Mononuclear cell (primary cell): Measurements from ENCODE around the gene SLC26A6. TPM values are rescaled to one million over a fixed set of nuclear protein-coding genes. Genes with fewer than 3 reads are reported as not detected.

Experiments used
- H3K27me3 ChIP-seq: 2 replicates; pipeline ENCODE4 v1.6.0; 2011; ENCODE audit warnings: low read length, control low read depth; ENCODE audit not compliant: insufficient read depth
- H3K4me1 ChIP-seq: 2 replicates; pipeline ENCODE4 v1.5.1; 2011; ENCODE audit warnings: mild to moderate bottlenecking, low read length, control low read depth; ENCODE audit not compliant: insufficient read depth
- H3K4me3 ChIP-seq: 2 replicates; pipeline ENCODE4 v1.5.1; 2011; ENCODE audit warnings: mild to moderate bottlenecking, low read length, moderate library complexity
- H3K9me3 ChIP-seq: 2 replicates; pipeline ENCODE4 v1.5.1; 2011; ENCODE audit warnings: low read depth, mild to moderate bottlenecking, control low read depth, low read length
- total RNA-seq: library from RNA; depleted of rRNA; stranded (reverse); fragments of >200 nt; gene quantifications from one replicate; pipeline ENCODE4 v1.2.3, GENCODE V29; 2012

The SLC26A6 gene
- total RNA-seq, 1 donor: 8.4 TPM

DNA sequence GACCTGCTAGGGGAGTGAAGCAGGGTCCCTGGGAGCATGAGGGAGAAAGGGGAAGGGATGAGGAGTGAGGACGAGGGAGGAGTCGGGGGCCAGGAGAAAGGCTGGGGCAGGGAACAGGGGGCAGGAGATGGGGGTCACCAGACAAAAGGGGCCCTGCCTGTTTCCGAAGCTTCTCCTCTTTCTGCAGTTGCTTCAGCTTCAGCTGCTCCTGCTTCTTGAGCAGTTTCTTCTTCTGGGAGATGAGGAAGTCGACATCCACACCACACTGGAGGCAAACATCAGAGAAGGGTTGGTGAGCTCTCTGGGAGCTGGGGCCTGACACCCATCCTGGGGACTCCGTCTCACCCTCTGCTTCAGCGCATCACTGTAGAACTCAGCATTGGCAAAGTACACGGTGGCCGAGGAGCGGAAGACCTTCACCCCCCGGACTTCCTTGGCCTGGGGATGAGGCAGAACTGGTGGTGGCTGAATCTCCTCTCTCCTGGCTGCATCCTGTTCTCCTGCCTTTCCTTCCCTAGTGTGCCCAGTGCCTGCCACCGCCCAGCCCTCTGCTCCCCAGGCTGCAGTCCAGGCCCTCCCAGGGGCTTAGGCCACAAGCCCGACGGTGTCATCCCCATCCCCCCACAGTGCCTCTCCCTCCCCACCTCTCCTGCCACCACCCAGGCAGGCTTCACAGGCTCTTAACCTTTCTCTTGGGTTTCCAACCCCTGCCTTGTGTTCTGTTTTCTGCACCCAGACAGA, 6.8 kb downstream of the SLC26A6 start:
- H3K4me3 ChIP-seq: no peak overlapping the region
- H3K9me3 ChIP-seq: no peaks in the 10 kb centered on the region
- no peaks in the 10 kb centered on the region for H3K27me3 ChIP-seq
- H3K4me1 ChIP-seq: peaks cover 6% of the 10 kb centered on the region

DNA sequence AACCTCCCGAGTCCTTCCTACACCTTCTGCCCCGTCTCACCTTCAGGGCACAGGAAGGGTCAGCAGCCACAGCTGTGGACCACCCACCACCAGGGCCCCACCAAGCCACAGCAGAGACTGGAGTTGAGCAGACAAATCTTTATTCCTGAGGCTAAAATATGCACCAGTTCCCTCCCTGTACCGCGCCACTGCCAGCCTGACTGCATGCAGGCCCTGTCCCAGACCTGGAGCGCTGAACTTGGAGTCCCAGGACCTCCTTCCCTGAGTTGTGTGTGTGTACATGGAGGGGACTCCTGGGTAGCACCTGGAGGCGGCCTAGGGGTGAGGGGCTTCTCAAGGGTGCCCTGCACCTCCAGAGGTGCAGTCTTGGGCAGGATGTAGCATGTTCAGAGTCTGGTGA, 9.7 kb downstream of the SLC26A6 start:
- Histone ChIP-seq H3K27me3 (no peaks in the 10 kb centered on the region), H3K4me3 (no peak overlapping the region), H3K4me1 (peaks cover 6% of the 10 kb centered on the region), H3K9me3 (no peaks in the 10 kb centered on the region)

DNA sequence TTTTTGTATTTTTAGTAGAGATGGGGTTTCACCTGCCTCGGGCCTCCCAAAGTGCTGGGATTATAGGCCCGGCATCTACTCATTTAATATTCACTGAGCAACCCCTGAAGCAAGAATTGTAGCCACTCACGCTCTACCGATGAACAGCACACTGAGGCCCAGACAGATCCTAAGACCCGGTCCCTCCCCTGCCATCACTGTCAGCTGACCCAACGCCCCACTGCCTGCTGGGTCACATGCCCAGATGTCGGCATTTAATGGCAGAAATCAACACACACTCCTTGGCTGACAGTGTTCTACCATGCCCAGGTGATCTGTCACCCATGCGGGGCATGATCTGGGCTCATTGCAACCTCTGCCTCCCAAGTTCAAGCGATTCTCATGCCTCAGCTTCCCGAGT, 10.5 kb downstream of the SLC26A6 start:
- Histone ChIP-seq H3K4me1 (peaks cover 6% of the 10 kb centered on the region), H3K27me3 (no peaks in the 10 kb centered on the region), H3K4me3 (no peak overlapping the region), H3K9me3 (no peaks in the 10 kb centered on the region)

DNA sequence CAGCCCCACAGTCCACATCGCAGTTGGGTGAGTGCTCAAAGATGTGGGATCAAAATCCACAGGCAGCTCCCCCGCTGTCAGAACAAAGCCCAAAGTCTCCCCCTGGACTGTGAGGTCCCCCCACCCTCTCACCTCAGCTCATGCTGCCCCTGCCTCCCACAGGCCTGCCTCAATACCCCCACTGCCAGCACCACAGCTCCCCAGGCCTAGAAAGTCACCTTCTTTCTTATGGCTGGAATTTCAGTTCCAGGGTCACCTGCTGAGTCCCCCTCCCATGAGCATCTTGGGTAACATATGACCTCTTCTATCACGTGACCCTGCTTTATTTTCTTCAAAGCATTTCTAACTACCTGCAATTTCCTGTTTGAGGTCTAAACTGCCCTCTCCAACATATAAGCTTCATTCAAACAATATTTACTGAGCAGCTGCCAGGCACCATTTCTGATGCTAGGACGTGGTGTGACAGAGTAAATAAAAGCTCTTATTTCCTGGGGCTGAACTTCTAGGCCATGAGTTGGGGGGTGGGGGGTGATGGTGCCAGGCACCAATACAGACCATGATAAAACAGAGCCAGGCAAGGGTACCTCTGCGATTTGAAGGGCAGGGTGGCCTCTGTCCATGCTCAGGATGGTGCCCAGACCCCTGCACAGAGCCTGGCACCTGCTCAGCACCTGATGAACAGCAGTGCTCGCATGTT, 11.3 kb downstream of the SLC26A6 start:
- Histone ChIP-seq H3K4me1 (peaks cover 6% of the 10 kb centered on the region), H3K27me3 (no peaks in the 10 kb centered on the region), H3K4me3 (no peak overlapping the region), H3K9me3 (no peaks in the 10 kb centered on the region)

DNA sequence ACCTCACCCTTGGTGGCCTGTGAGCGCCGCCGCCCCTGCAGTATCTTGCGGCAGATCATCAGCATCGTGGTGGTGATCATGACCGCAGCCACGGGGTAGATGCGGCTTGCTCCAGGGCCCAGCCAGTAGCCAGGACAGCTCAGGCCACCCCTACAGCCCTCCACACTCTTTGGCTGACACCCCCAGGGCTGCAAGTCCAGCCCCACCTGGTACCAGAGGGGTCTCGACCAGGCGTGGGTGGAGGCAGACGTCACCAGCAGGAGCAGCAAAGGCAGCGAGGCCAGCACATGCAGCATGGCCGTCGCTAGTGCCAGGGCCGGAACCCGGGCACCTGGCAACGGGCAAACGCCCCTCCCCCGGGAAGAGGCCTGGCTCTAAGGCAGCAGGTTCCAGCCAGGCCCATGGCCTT, 13.8 kb downstream of the SLC26A6 start, which contains the start of gene TMEM89:
TSS of gene TMEM89 (minus strand) at position 309 of the 409 bp plus-strand sequence. CDS start at position 296, 13 bp downstream.
- Histone ChIP-seq H3K9me3 (peaks cover 16% of the 10 kb centered on the region), H3K4me1 (peaks cover 6% of the 10 kb centered on the region), H3K27me3 (no peaks in the 10 kb centered on the region), H3K4me3 (no peak within 1 kb of the TSS)

DNA sequence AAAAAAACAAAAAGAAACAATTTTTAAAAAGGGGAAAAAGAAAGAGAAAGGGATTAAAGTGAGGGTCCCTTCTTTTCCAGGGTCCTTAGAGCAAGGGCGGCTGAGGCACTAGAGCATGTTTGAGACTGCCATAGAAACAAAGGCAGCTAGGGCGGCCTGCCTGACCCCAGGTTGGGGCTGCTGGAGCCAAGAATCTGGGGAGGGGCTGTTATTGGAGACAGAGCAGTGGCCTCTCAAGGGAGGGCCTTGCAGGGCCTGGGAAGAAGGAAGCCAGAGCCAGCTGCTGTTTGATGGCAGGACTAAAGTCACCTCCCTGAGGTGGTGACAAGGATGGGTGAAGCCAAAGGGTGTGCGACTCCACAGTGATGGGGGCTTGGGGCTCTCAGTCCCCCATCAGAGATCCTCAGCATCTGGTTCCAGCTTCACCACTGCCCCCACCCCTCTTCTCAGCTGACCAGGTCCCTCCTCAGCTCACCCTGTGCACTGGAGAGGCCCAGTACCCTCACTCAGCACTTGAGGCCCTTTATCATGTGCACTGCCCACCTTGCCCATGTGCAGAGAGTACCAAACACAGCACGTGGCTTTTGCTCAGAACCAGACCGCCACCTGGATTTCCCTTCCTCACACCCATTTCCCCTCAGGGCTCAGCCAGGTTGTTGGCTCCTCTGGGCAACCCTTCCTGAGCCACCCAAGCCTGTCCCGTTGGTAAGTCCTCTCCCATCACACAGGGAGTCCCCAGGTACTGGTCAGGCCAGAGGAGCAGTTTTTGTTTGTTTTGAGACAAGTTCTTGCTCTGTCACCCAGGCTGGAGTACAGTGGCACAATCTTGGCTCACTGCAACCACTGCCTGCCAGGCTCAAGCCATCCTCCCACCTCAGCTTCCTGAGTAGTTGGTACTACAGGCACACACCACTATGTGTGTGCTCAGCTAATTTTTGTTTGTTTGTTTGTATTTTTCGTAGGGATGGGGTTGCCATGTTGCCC, 15.4 kb downstream of the SLC26A6 start:
- H3K27me3 ChIP-seq: no peaks in the 10 kb centered on the region
- peaks cover 16% of the 10 kb centered on the region for H3K9me3 ChIP-seq
- H3K4me3 ChIP-seq: no peak overlapping the region
- peaks cover 8% of the 10 kb centered on the region for H3K4me1 ChIP-seq

DNA sequence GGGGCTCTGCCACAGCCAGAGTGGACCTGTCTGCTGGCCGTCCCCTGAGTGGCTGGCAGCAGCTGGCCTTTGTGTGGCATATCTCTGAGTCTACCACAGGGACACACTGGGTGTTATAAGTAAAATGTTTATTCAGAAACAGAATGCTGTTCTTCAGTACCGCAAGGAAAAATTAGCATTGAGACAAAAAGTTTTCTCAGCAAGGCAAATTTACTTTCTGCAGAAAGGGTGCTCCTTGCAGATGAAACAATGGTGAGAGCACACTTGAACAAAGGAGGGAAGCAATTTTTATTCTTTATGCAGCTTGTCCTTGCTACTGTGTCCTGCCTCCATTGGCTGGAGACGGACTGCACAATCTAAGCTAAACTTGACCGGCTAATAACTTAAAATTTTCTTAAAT, 17.7 kb downstream of the SLC26A6 start:
- Histone ChIP-seq H3K27me3 (no peaks in the 10 kb centered on the region), H3K4me1 (peaks cover 15% of the 10 kb centered on the region), H3K9me3 (peaks cover 16% of the 10 kb centered on the region), H3K4me3 (no peak overlapping the region)

DNA sequence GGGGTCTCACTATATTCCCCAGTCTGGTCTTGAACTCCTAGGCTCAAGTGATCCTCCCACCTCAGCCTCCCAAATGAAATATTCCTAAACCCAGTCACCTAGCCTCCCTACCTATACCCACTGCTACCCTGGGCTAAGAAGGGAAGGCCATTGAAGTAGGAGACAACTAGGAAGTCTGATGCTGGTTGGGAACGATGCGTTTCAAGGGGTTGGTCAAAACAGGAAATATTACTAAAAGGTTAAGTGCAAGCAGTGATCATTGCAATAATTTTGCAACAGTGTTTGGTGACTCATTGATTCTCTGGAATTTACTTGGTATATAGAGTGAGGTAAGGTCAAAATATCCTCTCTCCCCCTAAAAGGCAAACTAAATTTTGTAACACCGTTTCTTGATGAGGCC, 21.2 kb downstream of the SLC26A6 start:
- peaks cover 16% of the 10 kb centered on the region for H3K9me3 ChIP-seq
- H3K4me1 ChIP-seq: peaks cover 22% of the 10 kb centered on the region
- no peaks in the 10 kb centered on the region for H3K27me3 ChIP-seq
- no peak overlapping the region for H3K4me3 ChIP-seq

DNA sequence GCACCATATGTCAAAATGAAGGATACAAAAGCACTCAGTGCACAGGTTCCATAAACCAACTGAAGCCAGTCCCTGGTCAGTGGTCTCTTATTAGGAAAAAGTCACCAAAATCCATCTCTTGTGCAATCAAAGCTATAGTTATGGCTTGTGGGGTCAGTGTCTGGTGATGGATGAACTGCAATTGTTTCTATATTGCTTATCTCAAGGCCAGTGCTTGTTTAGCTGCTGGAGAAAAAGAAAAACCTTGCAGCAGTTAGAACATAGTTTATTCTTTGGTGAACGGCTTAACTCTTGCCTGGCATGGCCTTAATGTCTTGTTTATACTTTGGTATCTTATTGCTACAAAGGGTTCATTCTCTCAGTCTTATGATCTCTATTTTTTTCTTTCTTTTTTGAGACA, 23.0 kb downstream of the SLC26A6 start:
- Histone ChIP-seq H3K4me1 (peaks cover 34% of the 10 kb centered on the region), H3K27me3 (no peaks in the 10 kb centered on the region), H3K4me3 (no peak overlapping the region), H3K9me3 (peaks cover 4% of the 10 kb centered on the region)

DNA sequence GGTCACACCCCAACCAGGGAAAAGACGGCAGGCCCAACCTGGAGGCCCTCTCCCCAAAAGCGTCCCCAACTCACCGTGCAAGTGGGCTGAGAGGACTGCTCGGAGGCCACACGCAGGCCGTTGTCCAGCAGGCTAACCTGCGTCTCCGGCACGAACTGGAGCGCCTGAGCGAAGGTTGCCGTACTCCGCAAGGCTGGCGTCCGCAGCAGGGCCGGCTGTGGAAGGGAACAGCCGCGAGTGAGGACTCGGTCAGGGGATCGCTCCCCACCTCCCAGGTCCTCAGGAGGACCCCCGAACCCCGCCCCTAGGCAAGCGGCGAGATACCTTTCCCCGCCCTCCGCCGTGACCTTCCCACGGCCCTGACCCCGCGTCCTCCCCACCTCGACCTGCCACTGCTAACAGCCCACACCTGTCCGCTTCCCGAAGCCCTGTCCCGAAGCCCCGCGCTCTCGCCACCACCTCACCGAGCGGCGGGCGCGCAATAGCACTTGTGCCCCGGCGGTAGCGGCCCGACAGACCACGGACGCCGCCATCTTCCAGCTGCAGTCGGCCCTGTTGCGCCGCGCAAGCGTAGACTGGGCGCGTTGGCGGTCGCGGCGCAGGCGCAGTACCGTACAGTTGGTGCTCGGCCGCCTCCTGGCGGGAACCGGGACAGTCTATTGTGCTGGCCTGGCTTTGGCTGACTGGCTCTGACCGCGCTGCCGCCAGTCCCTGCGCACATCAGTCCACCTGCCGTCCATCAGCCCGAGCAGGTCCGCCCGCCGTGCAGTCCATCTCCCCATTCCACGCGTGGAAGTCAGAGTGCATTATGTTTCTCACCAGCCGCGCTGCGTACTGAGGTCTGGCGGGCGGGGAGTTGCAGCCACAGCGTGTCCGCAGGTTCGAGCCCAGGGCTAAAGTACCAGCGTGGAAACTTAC, 25.9 kb downstream of the SLC26A6 start, which contains the start of gene UQCRC1:
TSS of gene UQCRC1 (minus strand) at position 559 of the 918 bp plus-strand sequence. CDS start at position 533, 26 bp downstream.
- Histone ChIP-seq H3K4me1 (peaks cover 27% of the 10 kb centered on the region), H3K9me3 (no peaks in the 10 kb centered on the region), H3K27me3 (no peaks in the 10 kb centered on the region), H3K4me3 (peak within 1 kb of the TSS; percentile 87)

DNA sequence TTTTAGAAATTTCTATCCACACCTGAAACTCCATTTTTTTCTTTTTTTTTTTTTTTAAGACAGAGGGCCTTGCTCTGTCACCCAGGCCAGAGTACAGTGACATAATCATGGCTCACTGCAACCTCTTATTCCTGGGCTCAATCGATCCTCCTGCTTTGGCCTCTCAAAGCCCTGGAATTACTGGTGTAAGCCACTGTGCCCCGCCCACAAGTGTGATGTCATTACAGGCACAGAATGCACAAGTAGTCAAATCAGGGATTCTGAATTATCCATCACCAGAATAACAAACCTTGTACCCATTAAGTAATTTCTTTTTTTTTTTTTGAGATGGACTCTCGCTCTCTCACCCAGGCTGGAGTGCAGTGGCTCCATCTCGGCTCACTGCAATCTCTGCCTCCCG, 27.7 kb downstream of the SLC26A6 start:
- H3K4me1 ChIP-seq: peaks cover 19% of the 10 kb centered on the region
- no peaks in the 10 kb centered on the region for H3K27me3 ChIP-seq
- no peaks in the 10 kb centered on the region for H3K9me3 ChIP-seq
- H3K4me3 ChIP-seq: no peak overlapping the region

DNA sequence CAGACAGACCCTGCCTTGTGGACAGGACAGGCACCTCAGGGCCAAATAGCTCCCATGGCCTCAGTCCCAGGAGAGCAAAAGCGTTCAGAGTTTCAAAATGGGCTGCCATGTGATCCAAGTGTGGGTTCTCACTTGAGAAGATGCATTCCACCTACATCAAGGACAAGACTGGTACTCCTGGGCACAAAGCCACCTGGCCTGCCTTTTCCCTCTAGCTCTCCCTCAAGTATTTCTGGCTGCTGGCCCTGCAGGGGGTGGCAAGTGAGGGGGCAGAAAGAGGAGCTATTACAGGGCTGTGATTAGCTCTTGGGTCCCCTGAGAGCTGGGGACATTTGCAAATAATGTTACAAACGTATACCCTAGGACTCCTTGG, 33.7 kb downstream of the SLC26A6 start:
- H3K4me1 ChIP-seq: no peaks in the 10 kb centered on the region
- H3K4me3 ChIP-seq: no peak overlapping the region
- no peaks in the 10 kb centered on the region for H3K27me3 ChIP-seq
- no peaks in the 10 kb centered on the region for H3K9me3 ChIP-seq

DNA sequence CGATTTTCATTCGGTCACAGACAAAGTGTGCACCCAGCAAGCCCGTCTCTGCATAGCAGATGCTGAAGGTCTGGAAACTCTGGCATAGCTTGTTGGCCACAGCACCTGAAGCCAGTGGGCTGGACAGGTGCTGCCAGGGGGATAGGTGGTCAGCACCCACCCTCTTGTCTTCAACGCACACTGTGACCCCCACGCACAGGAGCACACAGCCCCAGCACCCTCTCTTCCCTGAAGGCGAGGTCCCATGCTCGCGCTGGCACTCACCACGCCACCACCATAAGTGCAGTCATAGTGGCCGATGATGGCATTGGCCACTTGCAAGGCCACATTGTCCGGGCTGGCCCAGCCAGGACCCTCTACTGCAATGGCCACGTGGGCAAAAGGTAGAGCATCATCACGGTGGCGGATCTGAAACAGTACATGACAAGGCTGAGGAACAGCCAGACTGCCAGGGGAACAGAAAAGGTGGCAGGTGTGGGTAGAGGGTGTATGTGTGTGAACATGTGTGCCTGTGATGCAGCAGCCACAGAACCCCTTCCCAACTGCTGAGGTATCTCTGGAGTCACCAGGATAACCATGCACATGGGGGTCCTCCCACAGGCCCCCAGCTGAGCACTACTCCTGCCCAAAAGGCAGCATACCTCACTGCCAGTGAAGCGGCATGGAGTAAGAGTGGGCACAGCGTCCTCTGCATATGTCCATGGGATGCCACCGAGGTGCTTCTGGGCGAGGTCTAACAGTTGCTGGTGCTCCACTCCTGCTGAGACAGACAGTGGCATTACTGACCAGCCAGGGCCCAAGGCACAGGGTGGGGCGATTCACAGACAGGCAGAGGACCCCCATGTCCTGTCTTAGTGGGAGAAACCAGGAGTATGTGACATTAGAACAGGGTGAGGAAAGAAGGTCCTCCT, 34.3 kb downstream of the SLC26A6 start:
- Histone ChIP-seq H3K4me1 (no peaks in the 10 kb centered on the region), H3K9me3 (no peaks in the 10 kb centered on the region), H3K27me3 (no peaks in the 10 kb centered on the region), H3K4me3 (no peak overlapping the region)
